ENCODE measurements around the gene WDR93. TPM values are rescaled to one million over a fixed set of nuclear protein-coding genes. Genes with fewer than 3 reads are reported as not detected.

Gene WDR93
- total RNA-seq, 1 experiment from 2014 or later, result 0.33 TPM

DNA sequence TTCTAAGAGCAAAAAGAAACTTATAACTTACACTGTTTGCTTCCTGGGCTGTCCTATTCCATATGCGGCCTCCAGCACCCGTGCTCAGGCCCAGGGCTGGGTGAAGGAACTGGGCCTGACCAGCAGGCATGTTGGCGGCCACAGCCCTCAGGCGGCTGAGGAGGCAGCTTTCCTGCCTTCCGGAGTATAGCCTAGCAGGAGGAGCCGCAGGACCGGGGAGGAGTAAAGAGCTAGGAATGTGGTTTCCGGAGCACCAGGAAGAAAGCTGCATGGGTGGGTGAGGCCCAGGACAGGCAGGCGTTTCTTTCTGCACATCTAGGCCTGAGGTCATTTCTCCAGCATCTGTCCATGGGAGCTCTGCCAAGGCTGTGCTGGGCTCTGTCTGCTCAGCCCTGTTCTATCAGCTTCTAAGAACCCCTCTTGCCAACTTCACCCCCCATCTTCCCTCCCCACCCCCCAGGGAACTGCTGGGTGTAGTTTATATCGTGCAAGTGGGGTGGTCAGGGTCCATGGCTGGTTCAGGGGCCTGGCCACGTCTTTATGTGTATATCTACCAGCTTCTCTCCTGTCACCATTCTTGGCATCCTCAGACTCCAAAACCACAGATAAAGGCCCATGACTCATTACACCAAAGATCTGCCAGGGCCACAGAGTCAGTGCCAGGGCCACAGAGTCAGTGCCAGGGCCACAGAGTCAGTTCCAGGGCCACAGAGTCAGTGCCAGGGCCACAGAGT is 27.6 kb upstream of the WDR93 start:
- Mint-ChIP-seq H3K9me3 (ENCODE audit: unreplicated experiment) (no peaks in the 10 kb centered on the region), H3K27ac (ENCODE audit: low read depth, unreplicated experiment) (peak overlapping the region; percentile 91), H3K27me3 (ENCODE audit: insufficient read depth, unreplicated experiment) (no peaks in the 10 kb centered on the region), H3K4me3 (ENCODE audit: unreplicated experiment) (peak overlapping the region; percentile 61), H3K36me3 (ENCODE audit: insufficient read depth, unreplicated experiment) (no peaks in the 10 kb centered on the region), H3K4me1 (ENCODE audit: insufficient read depth, unreplicated experiment) (peaks cover 12% of the 10 kb centered on the region)
- DNase-seq (ENCODE audit: unreplicated experiment), result peak; percentile 90
- ChIA-PET POLR2A (interaction anchor here (0.5 to 1.7 kb wide), 8 partner anchors 11 to 1404 kb away, joined by 3 to 11 read pairs (median 4); partner anchors contain the start of genes PLIN1 and TICRR), CTCF (interaction anchor here (0.5 to 3.6 kb wide), 10 partner anchors 10 to 313 kb away, joined by 3 to 32 read pairs (median 3); partner anchors contain the start of gene PLIN1)
- intact Hi-C loops (cut with micrococcal nuclease), result no loop called here
- no TSS peak for BruUV-seq (replicated peaks)
- TF ChIP-seq, protein P1, sequence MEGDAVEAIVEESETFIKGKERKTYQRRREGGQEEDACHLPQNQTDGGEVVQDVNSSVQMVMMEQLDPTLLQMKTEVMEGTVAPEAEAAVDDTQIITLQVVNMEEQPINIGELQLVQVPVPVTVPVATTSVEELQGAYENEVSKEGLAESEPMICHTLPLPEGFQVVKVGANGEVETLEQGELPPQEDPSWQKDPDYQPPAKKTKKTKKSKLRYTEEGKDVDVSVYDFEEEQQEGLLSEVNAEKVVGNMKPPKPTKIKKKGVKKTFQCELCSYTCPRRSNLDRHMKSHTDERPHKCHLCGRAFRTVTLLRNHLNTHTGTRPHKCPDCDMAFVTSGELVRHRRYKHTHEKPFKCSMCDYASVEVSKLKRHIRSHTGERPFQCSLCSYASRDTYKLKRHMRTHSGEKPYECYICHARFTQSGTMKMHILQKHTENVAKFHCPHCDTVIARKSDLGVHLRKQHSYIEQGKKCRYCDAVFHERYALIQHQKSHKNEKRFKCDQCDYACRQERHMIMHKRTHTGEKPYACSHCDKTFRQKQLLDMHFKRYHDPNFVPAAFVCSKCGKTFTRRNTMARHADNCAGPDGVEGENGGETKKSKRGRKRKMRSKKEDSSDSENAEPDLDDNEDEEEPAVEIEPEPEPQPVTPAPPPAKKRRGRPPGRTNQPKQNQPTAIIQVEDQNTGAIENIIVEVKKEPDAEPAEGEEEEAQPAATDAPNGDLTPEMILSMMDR (IDR thresholded peaks at IDR 0.05; ENCODE audit: unreplicated experiment), result no peak

DNA sequence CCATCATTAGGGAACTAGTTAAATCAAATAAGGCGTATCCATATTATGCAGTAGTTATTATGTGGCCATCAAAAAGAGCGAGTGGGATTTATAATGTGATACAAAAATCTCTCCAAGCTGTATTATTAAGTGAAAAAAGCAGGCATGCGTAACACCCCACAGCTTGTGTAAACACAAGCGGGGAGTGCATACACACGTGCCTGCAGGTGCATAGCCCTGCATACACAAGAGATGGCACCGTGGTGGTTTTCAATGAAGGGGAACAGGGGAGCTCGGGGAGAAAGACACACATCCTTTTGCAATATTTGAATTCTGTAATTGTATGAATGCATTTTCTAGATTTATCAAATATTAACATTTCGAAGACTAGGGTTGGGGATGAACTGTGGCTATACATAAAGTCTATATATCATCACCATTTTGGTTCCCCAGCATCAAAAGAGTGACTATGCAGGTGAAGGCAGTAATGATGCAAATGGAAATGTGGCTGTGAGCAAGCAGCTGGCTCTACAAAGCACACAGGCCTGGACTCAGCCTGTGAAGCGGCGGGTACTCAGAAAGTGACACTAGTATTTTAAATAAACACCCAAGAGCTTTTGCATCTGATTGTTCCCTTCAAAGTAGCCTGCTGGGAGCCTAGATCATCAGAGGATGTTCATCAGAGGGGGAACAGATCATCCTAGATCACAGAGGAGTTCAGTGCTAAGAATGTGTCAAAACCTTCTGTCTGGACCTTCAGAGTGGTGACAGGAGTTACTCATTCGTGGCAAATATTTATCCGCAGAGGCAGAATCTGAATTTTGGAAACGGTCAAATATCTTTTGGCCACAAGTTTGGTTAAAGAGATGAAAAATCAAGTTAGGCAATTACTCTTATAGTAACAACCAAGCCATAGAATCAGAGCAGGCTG is 25.9 kb upstream of the WDR93 start:
- Mint-ChIP-seq H3K27me3 (ENCODE audit: insufficient read depth, unreplicated experiment) (no peaks in the 10 kb centered on the region), H3K4me1 (ENCODE audit: insufficient read depth, unreplicated experiment) (peaks cover 12% of the 10 kb centered on the region), H3K27ac (ENCODE audit: low read depth, unreplicated experiment) (no peak overlapping the region), H3K36me3 (ENCODE audit: insufficient read depth, unreplicated experiment) (no peaks in the 10 kb centered on the region), H3K9me3 (ENCODE audit: unreplicated experiment) (no peaks in the 10 kb centered on the region), H3K4me3 (ENCODE audit: unreplicated experiment) (no peak overlapping the region)
- POLR2A ChIA-PET, result interaction anchor here (1.5 kb wide), 1 partner anchor 10 kb away, joined by 4 read pairs; no protein-coding TSS in a partner anchor
- CTCF ChIA-PET, result interaction anchor here (0.5 to 1.1 kb wide), 3 partner anchors 15 to 660 kb away, joined by 3 read pairs; partner anchors contain the start of gene PLIN1
- BruUV-seq (replicated peaks), result no TSS peak
- no peak for DNase-seq (ENCODE audit: unreplicated experiment)
- TF ChIP-seq, protein P1 (IDR thresholded peaks at IDR 0.05; ENCODE audit: unreplicated experiment), result no peak
- intact Hi-C loops (cut with micrococcal nuclease), result no loop called here

DNA sequence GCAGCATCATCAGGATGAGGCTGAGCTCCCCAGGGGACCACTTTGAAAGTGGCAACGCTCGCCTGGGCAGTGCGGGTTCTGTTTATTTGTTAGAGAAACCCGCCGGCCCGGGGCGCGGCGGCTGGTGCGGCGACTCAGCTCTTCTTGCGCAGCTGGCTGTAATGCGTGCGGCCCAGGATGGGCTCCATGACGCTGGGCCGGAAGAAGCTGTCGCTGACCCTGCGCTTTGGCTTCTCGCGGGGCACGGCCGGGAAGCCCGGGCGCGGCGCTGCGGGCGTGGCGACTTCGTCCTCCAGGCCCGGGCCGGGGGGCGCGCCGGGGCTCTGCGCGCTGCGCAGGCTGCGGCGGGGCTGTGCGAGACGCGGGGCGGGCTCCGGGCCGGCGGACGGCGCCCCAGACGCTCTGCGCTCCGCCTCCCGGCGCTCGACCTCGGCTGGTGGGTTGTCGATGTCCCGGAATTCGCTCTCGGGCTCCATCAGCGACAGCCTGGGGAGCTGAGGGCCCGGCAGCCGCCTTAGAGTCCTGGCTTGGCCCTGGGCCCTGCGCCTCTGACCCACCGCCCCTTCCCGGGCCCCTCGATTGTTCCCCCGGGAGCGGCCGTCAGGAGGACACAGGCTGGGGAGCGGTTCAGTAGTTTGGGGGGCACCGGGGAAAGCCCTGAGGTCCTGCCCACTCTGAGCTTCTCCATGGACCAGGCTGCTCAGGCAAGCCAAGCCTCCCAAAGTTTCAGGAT is 25.0 kb upstream of the WDR93 start:
- no peaks in the 10 kb centered on the region for H3K9me3 Mint-ChIP-seq (ENCODE audit: unreplicated experiment)
- CTCF ChIA-PET, result interaction anchor here (0.6 to 1.3 kb wide), 3 partner anchors 14 to 95 kb away, joined by 3 to 4 read pairs (median 3); partner anchors contain the start of gene PLIN1
- DNase-seq (ENCODE audit: unreplicated experiment), result no peak
- no TSS peak for BruUV-seq (replicated peaks)
- POLR2A ChIA-PET, result no interaction called here
- no peaks in the 10 kb centered on the region for H3K36me3 Mint-ChIP-seq (ENCODE audit: insufficient read depth, unreplicated experiment)
- H3K27ac Mint-ChIP-seq (ENCODE audit: low read depth, unreplicated experiment), result no peak overlapping the region
- no peaks in the 10 kb centered on the region for H3K27me3 Mint-ChIP-seq (ENCODE audit: insufficient read depth, unreplicated experiment)
- H3K4me1 Mint-ChIP-seq (ENCODE audit: insufficient read depth, unreplicated experiment), result peaks cover 12% of the 10 kb centered on the region
- TF ChIP-seq, protein P1 (IDR thresholded peaks at IDR 0.05; ENCODE audit: unreplicated experiment), result no peak
- no peak overlapping the region for H3K4me3 Mint-ChIP-seq (ENCODE audit: unreplicated experiment)
- intact Hi-C loops (cut with micrococcal nuclease), result no loop called here

All from MCF 10A (cell line).